Mesenchymal stem cell (in vitro differentiated cells and primary cell): ENCODE measurements around the gene PIN1.

Experiments
- DNase-seq: peaks from one replicate; pipeline ENCODE4 v3.0.0-alpha.2; 2013
- H2AFZ ChIP-seq: one replicate; pipeline ENCODE4 v1.6.1; 2013; ENCODE audit warnings: low read depth, mild to moderate bottlenecking, control low read depth, inconsistent platforms, low read length, moderate library complexity
- H2AK5ac ChIP-seq: 2 replicates; pipeline ENCODE4 v1.6.1; 2013; ENCODE audit warnings: low read length, moderate library complexity, mild to moderate bottlenecking, inconsistent platforms; ENCODE audit not compliant: severe bottlenecking
- H2BK120ac ChIP-seq: one replicate; pipeline ENCODE4 v1.6.1; 2013; ENCODE audit warnings: low read depth, mild to moderate bottlenecking, inconsistent platforms, low read length, moderate library complexity
- H2BK12ac ChIP-seq, 2 experiments: one replicate each; pipeline ENCODE4 v1.6.1; 2013; ENCODE audit warnings: inconsistent platforms in 2 of 2, low read length in 2 of 2, mild to moderate bottlenecking in 2 of 2, moderate library complexity in 2 of 2, control low read depth in 1 of 2
- H2BK15ac ChIP-seq: one replicate; pipeline ENCODE4 v1.6.1; 2013; ENCODE audit warnings: mild to moderate bottlenecking, low read depth, inconsistent platforms; ENCODE audit not compliant: poor library complexity, severe bottlenecking
- H2BK5ac ChIP-seq: 2 replicates; pipeline ENCODE4 v1.6.1; 2013; ENCODE audit warnings: low read depth, mild to moderate bottlenecking, low read length, control low read depth, inconsistent platforms; ENCODE audit not compliant: poor library complexity, severe bottlenecking
- H3K14ac ChIP-seq, 2 experiments: one replicate each; pipeline ENCODE4 v1.6.1; 2013; ENCODE audit warnings: inconsistent platforms in 2 of 2, low read length in 2 of 2, control low read depth in 1 of 2, mild to moderate bottlenecking in 1 of 2, moderate library complexity in 1 of 2
- H3K18ac ChIP-seq, 2 experiments: one replicate each; pipeline ENCODE4 v1.6.1; 2013; ENCODE audit warnings: inconsistent platforms in 2 of 2, low read length in 2 of 2, control low read depth in 1 of 2, low read depth in 1 of 2, mild to moderate bottlenecking in 1 of 2
- H3K23ac ChIP-seq, 2 experiments: one replicate each; pipeline ENCODE4 v1.6.1; 2013; ENCODE audit warnings: inconsistent platforms in 2 of 2, low read length in 2 of 2, mild to moderate bottlenecking in 2 of 2, moderate library complexity in 2 of 2, control low read depth in 1 of 2
- H3K27ac ChIP-seq: 2 replicates; pipeline ENCODE4 v1.5.1; 2013; ENCODE audit warnings: mild to moderate bottlenecking, moderate library complexity, low read length, control low read depth, inconsistent platforms; ENCODE audit not compliant: poor library complexity, severe bottlenecking
- H3K27me3 ChIP-seq, 2 experiments: 2 replicates each; pipeline versions ENCODE4 v1.6.1 to v1.7.0; 2013; ENCODE audit warnings: low read length in 2 of 2, mild to moderate bottlenecking in 2 of 2, moderate library complexity in 2 of 2, control low read depth in 1 of 2, inconsistent platforms in 1 of 2; ENCODE audit not compliant: control insufficient read depth in 1 of 2, insufficient read depth in 1 of 2
- H3K36me3 ChIP-seq, 2 experiments: 2 replicates each; pipeline versions ENCODE4 v1.6.1 to v1.7.0; 2013; ENCODE audit warnings: low read length in 2 of 2, control low read depth in 1 of 2, inconsistent platforms in 1 of 2, low read depth in 1 of 2, mild to moderate bottlenecking in 1 of 2; ENCODE audit not compliant: insufficient read depth in 2 of 2, control insufficient read depth in 1 of 2
- H3K4ac ChIP-seq, 2 experiments: one replicate each; pipeline ENCODE4 v1.6.1; 2013; ENCODE audit warnings: inconsistent platforms in 2 of 2, low read length in 2 of 2, mild to moderate bottlenecking in 2 of 2, moderate library complexity in 2 of 2, control low read depth in 1 of 2, low read depth in 1 of 2
- H3K4me1 ChIP-seq: 2 replicates; pipeline ENCODE4 v1.6.1; 2013; ENCODE audit warnings: low read depth, low read length, control low read depth; ENCODE audit not compliant: control insufficient read depth, insufficient read depth
- H3K4me2 ChIP-seq: 2 replicates; pipeline ENCODE4 v1.6.1; 2013; ENCODE audit warnings: low read length, mild to moderate bottlenecking, inconsistent platforms; ENCODE audit not compliant: poor library complexity, severe bottlenecking
- H3K4me3 ChIP-seq, 2 experiments: 2 replicates each; pipeline versions ENCODE4 v1.5.1 to v1.7.0; 2013; ENCODE audit warnings: low read length in 2 of 2, mild to moderate bottlenecking in 2 of 2, control low read depth in 1 of 2, low read depth in 1 of 2; ENCODE audit not compliant: insufficient read depth in 1 of 2
- H3K79me1 ChIP-seq: replicated peaks from 2 replicates; pipeline ENCODE4 v1.6.1; 2013; ENCODE audit warnings: mild to moderate bottlenecking, control low read depth, low read length, inconsistent platforms; ENCODE audit not compliant: poor library complexity, severe bottlenecking
- H3K9ac ChIP-seq: 2 replicates; pipeline ENCODE4 v1.7.0; 2013; ENCODE audit warnings: mild to moderate bottlenecking, low read length, moderate library complexity
- H3K9me3 ChIP-seq: 2 replicates; pipeline ENCODE4 v1.7.0; 2013; ENCODE audit warnings: mild to moderate bottlenecking, low read length; ENCODE audit not compliant: control insufficient read depth
- H4K8ac ChIP-seq: one replicate; pipeline ENCODE4 v1.6.1; 2013; ENCODE audit warnings: inconsistent platforms, mild to moderate bottlenecking, low read length, moderate library complexity
- H4K91ac ChIP-seq: one replicate; pipeline ENCODE4 v1.6.1; 2013; ENCODE audit warnings: mild to moderate bottlenecking, low read length, inconsistent platforms
- WGBS: methylation state at CpG from one replicate; pipeline ENCODE4 v1.1.7; 2013; ENCODE audit warnings: mixed read lengths; 5-methylcytosine and 5-hydroxymethylcytosine counted together

PIN1 gene

DNA sequence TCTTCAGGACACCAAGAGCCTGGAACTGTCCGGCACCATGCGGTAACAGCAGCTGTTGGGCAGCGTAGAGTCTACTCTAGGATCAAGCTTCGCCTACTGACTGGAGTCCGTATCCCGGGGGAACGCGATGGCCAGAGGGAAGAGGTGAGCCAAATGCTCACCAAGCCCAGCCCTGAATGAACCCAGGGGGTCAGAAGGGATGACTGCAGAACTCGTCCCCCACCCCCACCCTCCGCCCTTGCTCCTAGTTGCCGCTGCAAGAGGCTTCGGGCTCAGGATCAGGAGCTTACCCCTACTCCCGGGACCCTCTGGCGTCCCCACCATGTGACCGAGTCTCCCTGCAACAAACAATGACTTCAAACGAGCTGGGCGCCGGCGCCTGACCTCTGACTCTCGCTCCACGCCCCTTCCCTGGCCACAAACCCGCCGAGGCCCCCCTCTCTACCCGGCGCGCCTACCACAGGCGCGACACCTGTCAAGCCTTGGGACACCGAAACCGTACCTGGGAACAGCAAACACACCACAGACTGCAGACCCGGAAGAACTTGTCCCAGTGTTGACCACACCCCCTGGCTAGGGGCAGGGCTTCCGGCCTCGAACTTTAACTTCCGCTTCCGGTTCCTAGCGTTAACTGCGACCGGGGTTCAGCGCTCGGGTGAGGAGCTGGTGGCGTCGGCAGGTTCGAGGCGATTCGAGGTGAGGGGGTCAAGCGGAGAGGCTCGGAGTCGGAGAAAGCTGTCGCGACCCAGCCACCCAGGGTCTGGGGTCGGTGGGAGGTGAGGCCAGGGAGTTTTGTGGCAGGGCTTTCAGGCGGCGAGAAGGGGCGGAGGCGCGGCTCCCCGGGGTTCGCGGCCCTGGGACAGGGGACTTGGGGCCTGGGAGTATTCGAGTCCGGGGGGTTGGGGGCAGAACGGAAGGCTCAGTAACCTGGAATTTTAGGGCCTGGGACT lies 7.6 kb upstream of the PIN1 start, which contains the start of gene UBL5:
TSS of gene UBL5 (plus strand) at position 630 of the 950 bp plus-strand sequence. CDS start 420 bp downstream, outside the sequence.
- Histone ChIP-seq H2AFZ (peak within 1 kb of the TSS; percentile 87), H3K4me3 (peak within 1 kb of the TSS; percentile 98), H3K4ac (peak within 1 kb of the TSS; percentile 59 to 93), H3K9me3 (no peaks in the 10 kb centered on the region), H4K8ac (peak within 1 kb of the TSS; percentile 87), H2BK12ac (no peak within 1 kb of the TSS), H3K9ac (peak within 1 kb of the TSS; percentile 96), H2BK5ac (peak within 1 kb of the TSS; percentile 53), H2BK120ac (no peak within 1 kb of the TSS), H3K14ac (peak within 1 kb of the TSS in 1 of 2 experiments; percentile 42), H3K36me3 (peaks cover 13 to 24% of the 10 kb centered on the region in 2 experiments), H3K4me1 (peaks cover 11% of the 10 kb centered on the region), H2BK15ac (peak within 1 kb of the TSS; percentile 84), H3K23ac (peak within 1 kb of the TSS in 1 of 2 experiments; percentile 79), H3K27ac (peak within 1 kb of the TSS; percentile 25), H3K4me2 (peak within 1 kb of the TSS; percentile 85), H4K91ac (peak within 1 kb of the TSS; percentile 90), H2AK5ac (no peak within 1 kb of the TSS), H3K18ac (peak within 1 kb of the TSS; percentile 76 to 77), H3K79me1 (peaks cover 25% of the 10 kb centered on the region), H3K27me3 (no peaks in the 10 kb centered on the region)
- peak; percentile 88 for DNase-seq
- WGBS: 1% methylated on average over 60 of the region's 62 CpGs

DNA sequence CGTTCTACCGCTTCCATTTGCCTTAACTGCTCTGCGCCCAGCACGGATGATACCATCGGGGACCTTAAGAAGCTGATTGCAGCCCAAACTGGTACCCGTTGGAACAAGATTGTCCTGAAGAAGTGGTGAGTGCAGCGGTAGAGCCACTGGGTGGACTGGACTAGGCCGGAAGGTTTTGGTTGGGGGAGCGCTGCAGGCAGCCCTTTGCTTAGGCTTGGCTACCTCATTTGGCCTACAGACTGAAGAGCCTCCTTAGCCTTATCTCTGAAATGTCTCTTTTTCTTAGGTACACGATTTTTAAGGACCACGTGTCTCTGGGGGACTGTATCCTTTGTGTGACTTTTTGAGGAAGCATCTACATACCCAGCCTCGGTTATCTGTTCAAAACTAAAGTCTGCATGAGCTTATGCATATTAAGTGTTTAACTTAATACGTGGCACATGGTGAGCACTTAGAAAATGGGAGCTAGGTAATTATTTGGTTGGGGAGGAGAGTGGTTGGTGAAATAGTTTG lies 6.5 kb upstream of the PIN1 start:
- Histone ChIP-seq H3K27me3 (no peaks in the 10 kb centered on the region), H2BK120ac (no peak overlapping the region), H3K27ac (no peak overlapping the region), H2AFZ (no peak overlapping the region), H3K23ac (peak overlapping the region in 1 of 2 experiments; percentile 67), H3K9me3 (no peaks in the 10 kb centered on the region), H3K18ac (no peak overlapping the region), H2BK12ac (no peak overlapping the region), H3K4me2 (peak overlapping the region; percentile 85), H3K14ac (no peak overlapping the region), H3K36me3 (peaks cover 16 to 24% of the 10 kb centered on the region in 2 experiments), H3K4ac (peak overlapping the region; percentile 56 to 59), H4K8ac (no peak overlapping the region), H4K91ac (no peak overlapping the region), H2AK5ac (no peak overlapping the region), H2BK5ac (no peak overlapping the region), H3K79me1 (peaks cover 20% of the 10 kb centered on the region), H2BK15ac (no peak overlapping the region), H3K9ac (peak overlapping the region; percentile 96), H3K4me3 (peak overlapping the region; percentile 98), H3K4me1 (peaks cover 11% of the 10 kb centered on the region)
- 47% methylated on average over 13 of the region's 13 CpGs for WGBS
- DNase-seq: no peak

DNA sequence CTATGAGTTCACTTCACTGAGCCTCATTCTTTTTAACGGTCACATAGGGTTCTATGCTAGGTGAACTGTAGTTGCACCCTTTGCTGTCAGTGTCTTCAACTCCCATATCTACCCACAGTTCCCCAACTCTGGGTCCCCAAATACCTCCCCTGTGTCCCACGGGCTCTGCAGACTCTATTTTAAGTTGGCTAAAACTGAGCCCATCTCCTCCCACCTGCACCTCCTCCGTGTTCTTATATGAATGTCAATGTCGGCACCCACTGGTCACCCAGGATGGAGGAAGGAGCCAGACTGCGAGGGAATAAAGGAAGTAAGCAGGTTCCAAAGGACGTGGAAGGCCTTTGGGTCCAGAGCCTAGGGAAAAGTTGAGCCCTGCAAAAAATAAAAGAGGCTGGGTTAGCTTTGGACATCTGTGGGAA lies 802 bp upstream of the PIN1 start:
- no peak for DNase-seq
- no peak overlapping the region for H3K4me2 ChIP-seq
- no peaks in the 10 kb centered on the region for H3K27me3 ChIP-seq
- peaks cover 33% of the 10 kb centered on the region for H3K79me1 ChIP-seq
- H2BK120ac ChIP-seq: no peak overlapping the region
- no peak overlapping the region for H3K23ac ChIP-seq
- no peak overlapping the region for H2BK15ac ChIP-seq
- no peak overlapping the region for H3K14ac ChIP-seq
- H3K4me1 ChIP-seq: peaks cover 8% of the 10 kb centered on the region
- H4K8ac ChIP-seq: no peak overlapping the region
- H3K9me3 ChIP-seq: no peaks in the 10 kb centered on the region
- peak overlapping the region in 1 of 2 experiments; percentile 93 for H3K4me3 ChIP-seq
- H2BK12ac ChIP-seq: no peak overlapping the region
- peak overlapping the region; percentile 72 for H3K9ac ChIP-seq
- no peak overlapping the region for H3K18ac ChIP-seq
- H2AK5ac ChIP-seq: no peak overlapping the region
- no peak overlapping the region for H4K91ac ChIP-seq
- no peak overlapping the region for H3K4ac ChIP-seq
- WGBS: 86% methylated on average over 6 of the region's 6 CpGs
- H2AFZ ChIP-seq: no peak overlapping the region
- no peak overlapping the region for H2BK5ac ChIP-seq
- H3K27ac ChIP-seq: no peak overlapping the region
- H3K36me3 ChIP-seq: peaks cover 29 to 31% of the 10 kb centered on the region in 2 experiments

DNA sequence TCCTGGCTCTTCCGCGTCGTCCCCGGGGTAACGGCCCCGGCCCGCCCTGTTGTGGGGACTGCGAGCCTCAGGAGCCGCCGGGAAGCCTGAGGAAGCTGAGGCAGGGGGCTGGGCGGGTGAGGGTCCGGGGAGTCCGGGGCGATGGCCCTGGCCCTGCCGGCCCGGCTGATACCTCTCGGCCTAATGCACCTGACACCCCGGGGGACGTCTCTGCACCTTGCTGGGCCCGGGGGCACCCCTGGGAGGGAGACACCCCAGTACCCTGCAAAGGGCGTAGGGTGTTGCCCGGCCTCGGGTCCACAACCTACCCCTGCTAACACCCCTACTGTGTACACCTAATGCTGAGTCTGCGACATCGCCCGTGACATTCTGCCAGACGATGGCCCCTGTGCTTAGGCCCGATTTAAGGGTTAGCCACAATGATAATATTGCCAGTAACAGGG lies 410 bp downstream of the PIN1 start:
- Histone ChIP-seq H2BK120ac (peak overlapping the region; percentile 66), H3K79me1 (peaks cover 35% of the 10 kb centered on the region), H3K9me3 (no peaks in the 10 kb centered on the region), H2AFZ (peak overlapping the region; percentile 68), H3K27me3 (no peaks in the 10 kb centered on the region), H3K9ac (peak overlapping the region; percentile 93), H3K27ac (no peak overlapping the region), H3K18ac (peak overlapping the region; percentile 67 to 82), H3K36me3 (peaks cover 29 to 33% of the 10 kb centered on the region in 2 experiments), H3K23ac (peak overlapping the region in 1 of 2 experiments; percentile 31), H3K4me2 (peak overlapping the region; percentile 49), H2BK12ac (no peak overlapping the region), H2AK5ac (no peak overlapping the region), H3K4me3 (peak overlapping the region; percentile 88 to 99), H2BK15ac (no peak overlapping the region), H3K14ac (no peak overlapping the region), H2BK5ac (no peak overlapping the region), H3K4ac (peak overlapping the region; percentile 1 to 15), H3K4me1 (peaks cover 8% of the 10 kb centered on the region), H4K8ac (peak overlapping the region; percentile 35), H4K91ac (no peak overlapping the region)
- 4% methylated on average over 23 of the region's 28 CpGs for WGBS
- DNase-seq: no peak
